ENCODE measurements around the gene SMAP1. TPM values are rescaled to one million over a fixed set of nuclear protein-coding genes. Genes with fewer than 3 reads are reported as not detected.

Gene SMAP1
- total RNA-seq, 6 experiments from 2014 or later, result 9.1 to 16.1 (median 12.2) TPM

GRCh38 chr6:70846207-70846835 is 178.6 kb downstream of the SMAP1 start:
- no peak for TF ChIP-seq POLR2A (IDR thresholded peaks at IDR 0.05)
- no peak for TF ChIP-seq CTCF (IDR thresholded peaks at IDR 0.05)
- Histone ChIP-seq H3K27ac (no peak overlapping the region), H3K4me1 (peaks cover 0 to 10% (median 3%) of the 10 kb centered on the region in 4 donors), H3K9me3 (no peaks in the 10 kb centered on the region), H3K4me3 (no peak overlapping the region), H3K27me3 (no peaks in the 10 kb centered on the region), H3K36me3 (no peaks in the 10 kb centered on the region)
- no peak for DNase-seq
- peak in 2 of 4 donors; percentile 27 to 37 for ATAC-seq
- WGBS (ENCODE audit: insufficient coverage, low coverage, low lambda C conversion rate, missing lambda C conversion rate), result 87% methylated on average over 6 of the region's 8 CpGs
- intact Hi-C loops (cut with DNase I), result no loop called here

GRCh38 chr6:70847106-70848084 is 179.7 kb downstream of the SMAP1 start:
- Histone ChIP-seq H3K4me3 (no peak overlapping the region), H3K36me3 (no peaks in the 10 kb centered on the region), H3K4me1 (peaks cover 0 to 10% (median 3%) of the 10 kb centered on the region in 4 donors), H3K27ac (no peak overlapping the region), H3K27me3 (no peaks in the 10 kb centered on the region), H3K9me3 (no peaks in the 10 kb centered on the region)
- intact Hi-C loops (cut with DNase I), result no loop called here
- WGBS (ENCODE audit: insufficient coverage, low coverage, low lambda C conversion rate, missing lambda C conversion rate), result 89% methylated on average over 4 of the region's 4 CpGs
- TF ChIP-seq POLR2A (IDR thresholded peaks at IDR 0.05) (no peak), CTCF (IDR thresholded peaks at IDR 0.05) (no peak)
- DNase-seq (no peak), ATAC-seq (no peak)

GRCh38 chr6:70849348-70850069 is 181.8 kb downstream of the SMAP1 start:
- no peak for DNase-seq
- Histone ChIP-seq H3K27ac (peak overlapping the region in 1 of 3 donors; percentile 34), H3K4me1 (peaks cover 0 to 10% (median 3%) of the 10 kb centered on the region in 4 donors), H3K27me3 (no peaks in the 10 kb centered on the region), H3K4me3 (no peak overlapping the region), H3K36me3 (no peaks in the 10 kb centered on the region), H3K9me3 (no peaks in the 10 kb centered on the region)
- 32% methylated on average over 1 of the region's 1 CpG for WGBS (ENCODE audit: insufficient coverage, low coverage, low lambda C conversion rate, missing lambda C conversion rate)
- intact Hi-C loops (cut with DNase I), result no loop called here
- ATAC-seq, result peak; percentile 79 to 90 (median 83)
- no peak for TF ChIP-seq CTCF (IDR thresholded peaks at IDR 0.05)
- TF ChIP-seq POLR2A (IDR thresholded peaks at IDR 0.05), result no peak

- H3K4me1 ChIP-seq, result peaks cover 0 to 10% (median 3%) of the 10 kb centered on the region in 4 donors
- DNase-seq, result no peak
- ATAC-seq, result peak in 1 of 4 donors; percentile 16
- peaks cover 0 to 9% (median 2%) of the 10 kb centered on the region in 4 donors for H3K36me3 ChIP-seq
- H3K4me3 ChIP-seq, result no peak overlapping the region
- H3K27me3 ChIP-seq, result no peaks in the 10 kb centered on the region
- no peak overlapping the region for H3K27ac ChIP-seq
- intact Hi-C loops (cut with DNase I), result no loop called here
- TF ChIP-seq CTCF (IDR thresholded peaks at IDR 0.05) (no peak), POLR2A (IDR thresholded peaks at IDR 0.05) (no peak)
- no peaks in the 10 kb centered on the region for H3K9me3 ChIP-seq
These were observed 185.1 kb downstream of the SMAP1 start for GRCh38 chr6:70852667-70853246.

Measured in right lobe of liver (tissue), 6 donors.